ENCODE data around the gene GOLGA6L10.
"Not testable (repeated sequence)": the region's sequence is repeated elsewhere in the genome, so short reads cannot be mapped to it uniquely, and the experiment has no call there.

Gene GOLGA6L10, protein sequence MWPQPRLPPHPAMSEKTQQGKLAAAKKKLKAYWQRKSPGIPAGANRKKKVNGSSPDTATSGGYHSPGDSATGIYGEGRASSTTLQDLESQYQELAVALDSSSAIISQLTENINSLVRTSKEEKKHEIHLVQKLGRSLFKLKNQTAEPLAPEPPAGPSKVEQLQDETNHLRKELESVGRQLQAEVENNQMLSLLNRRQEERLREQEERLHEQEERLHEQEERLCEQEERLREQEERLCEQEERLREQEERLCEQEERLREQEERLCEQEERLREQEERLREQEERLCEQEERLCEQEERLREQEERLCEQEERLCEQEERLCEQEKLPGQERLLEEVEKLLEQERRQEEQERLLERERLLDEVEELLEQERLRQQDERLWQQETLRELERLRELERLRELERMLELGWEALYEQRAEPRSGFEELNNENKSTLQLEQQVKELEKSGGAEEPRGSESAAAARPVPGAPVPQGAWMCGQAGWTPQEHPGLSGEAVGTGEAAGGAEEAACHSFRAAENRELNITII

DNA sequence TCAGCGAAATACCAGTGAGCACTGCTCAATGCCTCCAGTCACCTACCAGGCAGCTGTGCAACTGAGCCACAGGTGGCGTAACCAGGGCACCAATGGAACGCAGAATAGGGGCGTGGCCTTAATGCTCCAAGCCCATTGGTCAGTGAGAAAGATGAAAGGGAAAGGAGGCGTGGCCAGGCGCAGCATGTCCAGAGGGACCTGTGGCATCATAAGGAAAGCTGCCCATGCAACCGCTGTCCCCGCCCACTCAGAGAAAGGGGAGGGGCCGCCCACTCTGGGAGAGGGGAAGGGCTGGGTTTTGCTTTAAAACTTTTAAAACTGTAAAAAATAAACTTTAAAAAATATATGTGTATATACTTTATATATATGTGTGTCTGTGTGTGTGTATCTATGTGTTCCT is at the start of gene GOLGA6L10:
TSS of gene GOLGA6L10 (minus strand) at position 101 of the 400 bp plus-strand sequence. CDS start at position 1, 100 bp downstream.
- DNase-seq, result not testable (repeated sequence)

DNA sequence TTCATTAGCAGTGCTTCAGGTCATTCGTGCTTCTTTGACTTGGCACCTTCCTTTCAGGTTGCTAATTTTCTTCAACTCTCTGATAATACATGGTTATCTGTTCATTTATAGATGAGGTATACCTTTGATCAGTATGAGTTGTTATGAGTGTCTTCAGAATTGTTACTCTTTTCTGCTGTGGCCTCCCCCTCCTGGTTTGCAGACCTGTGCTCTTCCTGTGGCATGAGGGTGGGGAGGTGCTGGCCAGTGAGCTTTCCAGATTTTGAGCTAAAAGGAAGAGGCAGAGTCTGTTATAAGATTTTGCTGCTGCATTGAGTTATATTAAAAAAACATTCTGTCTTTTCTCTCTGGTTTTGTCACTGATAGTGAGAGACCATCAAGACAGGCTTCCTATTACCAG is 49.5 kb upstream of the GOLGA6L10 start:
- DNase-seq, result no peak

DNA sequence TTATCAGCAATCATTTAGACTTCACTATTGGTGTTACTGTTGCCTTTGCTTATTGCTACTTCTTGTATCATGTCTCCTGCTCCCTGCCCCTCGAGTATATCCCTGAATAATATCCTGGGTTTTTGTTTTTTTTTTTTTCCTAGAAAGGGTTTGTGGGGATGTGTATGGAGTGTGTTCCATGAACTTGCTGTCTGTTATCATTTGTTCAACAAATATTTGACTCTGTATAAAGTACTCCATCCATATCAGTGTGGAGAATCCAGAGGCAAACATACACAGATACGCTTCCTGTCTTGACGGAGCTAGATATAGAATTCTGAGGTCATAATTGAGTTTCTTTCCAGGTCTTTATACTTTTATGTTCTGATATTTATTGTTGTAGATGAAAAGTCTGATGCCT is 48.5 kb upstream of the GOLGA6L10 start:
- DNase-seq, result no peak

DNA sequence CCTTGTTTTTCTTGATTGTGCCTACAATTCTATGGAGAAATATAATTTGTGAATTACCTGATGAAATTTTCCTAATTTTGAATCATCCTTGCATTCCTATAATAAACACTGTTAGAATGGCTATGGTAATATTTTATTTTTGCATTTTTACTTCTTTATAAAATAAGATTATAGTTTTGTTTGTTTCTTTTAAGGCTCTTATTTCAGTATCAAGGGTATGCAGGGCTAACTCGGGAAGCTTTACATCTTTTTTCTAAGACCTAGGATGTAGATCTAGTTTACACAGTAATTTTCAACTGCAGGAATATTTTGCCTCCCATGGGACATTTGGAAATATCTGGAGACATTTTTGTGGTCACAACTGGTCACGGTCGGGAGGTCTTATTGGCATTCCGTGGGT is 46.5 kb upstream of the GOLGA6L10 start:
- DNase-seq, result not testable (repeated sequence)

DNA sequence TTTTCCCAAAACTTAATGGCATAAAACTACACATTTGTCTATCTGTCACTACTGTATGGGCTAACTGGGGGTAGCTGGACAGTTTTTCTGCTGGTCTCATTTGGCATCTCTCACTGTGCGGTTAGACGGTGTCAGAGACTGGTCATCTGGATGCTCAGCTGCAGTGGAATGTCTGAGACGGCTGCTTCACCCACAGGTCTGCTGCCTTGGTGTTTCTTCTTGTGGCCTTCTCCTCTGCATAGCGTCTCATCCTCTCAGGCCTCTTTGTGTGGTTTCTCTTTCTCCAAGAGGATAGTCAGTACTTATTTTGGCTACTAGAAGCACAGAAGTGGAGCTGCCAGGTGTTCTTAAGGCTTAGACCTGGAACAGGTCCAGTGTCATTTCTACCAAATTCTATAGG is 44.4 kb upstream of the GOLGA6L10 start:
- no peak for DNase-seq

DNA sequence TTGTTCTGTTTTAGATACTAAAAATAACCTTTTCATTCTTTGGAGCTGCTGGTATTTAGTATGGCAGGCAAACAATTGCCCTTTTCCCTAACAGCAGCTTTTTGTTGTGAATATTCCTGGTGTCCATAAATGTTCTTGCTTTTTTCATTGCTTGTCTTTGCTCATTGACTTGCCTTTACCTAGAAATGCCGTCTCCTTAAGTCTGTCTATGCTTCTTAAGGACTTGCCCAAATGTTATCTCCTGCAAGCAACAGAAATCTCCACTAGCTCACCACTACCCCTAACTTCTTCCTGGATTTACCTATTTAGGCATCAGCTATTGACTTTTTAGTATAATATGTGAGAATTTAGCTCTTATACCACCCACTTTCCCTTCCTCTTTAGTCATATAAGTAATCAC is 42.8 kb upstream of the GOLGA6L10 start:
- not testable (repeated sequence) for DNase-seq

DNA sequence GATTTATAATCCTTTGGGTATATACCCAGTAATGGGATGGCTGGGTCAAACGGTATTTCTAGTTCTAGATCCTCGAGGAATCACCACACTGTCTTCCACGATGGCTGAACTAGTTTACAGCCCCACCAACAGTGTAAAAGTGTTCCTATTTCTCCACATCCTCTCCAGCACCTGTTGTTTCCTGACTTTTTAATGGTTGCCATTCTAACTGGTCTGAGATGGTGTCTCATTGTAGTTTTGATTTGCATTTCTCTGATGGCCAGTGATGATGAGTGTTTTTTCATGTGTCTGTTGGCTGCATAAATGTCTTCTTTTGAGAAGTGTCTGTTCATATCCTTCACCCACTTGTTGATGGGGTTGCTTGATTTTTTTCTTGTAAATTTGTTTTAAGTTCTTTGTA is 40.9 kb upstream of the GOLGA6L10 start:
- not testable (repeated sequence) for DNase-seq

DNA sequence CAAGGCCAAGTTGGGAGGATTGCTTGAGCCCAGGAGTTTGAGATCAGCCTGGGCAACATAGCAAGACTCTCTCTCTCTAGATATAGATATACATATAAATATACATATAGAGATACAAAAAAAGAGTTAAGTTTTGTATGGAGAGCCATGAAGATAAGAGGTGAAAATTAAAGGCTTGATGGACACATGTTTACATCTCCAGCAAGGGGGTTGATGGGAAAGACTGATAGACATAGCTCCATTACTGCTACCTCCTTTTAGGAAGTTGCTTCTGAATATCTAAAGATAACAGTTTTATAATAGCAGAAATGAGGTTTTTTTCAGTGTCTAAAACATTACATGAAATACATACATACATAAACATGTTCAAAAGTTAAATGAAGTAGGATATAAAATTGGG is 37.9 kb upstream of the GOLGA6L10 start:
- DNase-seq, result not testable (repeated sequence)

DNA sequence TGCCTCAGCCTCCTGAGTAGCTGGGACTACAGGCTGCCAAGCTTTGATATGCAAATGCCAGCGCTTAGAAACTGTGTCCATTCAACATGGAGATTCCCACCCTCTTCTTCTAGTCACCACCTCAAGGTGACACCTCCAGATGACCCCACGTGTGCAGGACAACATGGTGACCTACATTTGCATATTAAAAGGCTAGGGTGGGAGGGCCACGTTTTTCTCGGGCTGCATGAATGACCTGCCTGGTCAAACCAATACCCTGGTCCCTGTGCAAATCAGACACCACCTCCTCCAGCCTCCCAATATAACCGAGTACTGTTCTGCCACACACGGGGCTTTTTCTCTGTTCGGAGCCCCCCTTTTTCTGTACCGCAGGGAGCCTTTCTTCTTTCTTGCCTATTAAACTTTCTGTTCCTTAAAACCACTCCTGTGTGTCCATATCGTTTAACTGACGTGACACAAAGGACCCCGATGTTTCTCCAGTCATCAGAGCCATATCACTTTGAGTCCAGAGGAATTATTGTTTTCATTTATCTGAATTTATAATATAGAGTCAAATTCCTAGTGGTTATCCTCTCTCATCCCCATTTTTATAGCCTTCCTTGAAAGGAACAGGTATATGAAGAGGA is 32.2 kb upstream of the GOLGA6L10 start:
- not testable (repeated sequence) for DNase-seq

DNA sequence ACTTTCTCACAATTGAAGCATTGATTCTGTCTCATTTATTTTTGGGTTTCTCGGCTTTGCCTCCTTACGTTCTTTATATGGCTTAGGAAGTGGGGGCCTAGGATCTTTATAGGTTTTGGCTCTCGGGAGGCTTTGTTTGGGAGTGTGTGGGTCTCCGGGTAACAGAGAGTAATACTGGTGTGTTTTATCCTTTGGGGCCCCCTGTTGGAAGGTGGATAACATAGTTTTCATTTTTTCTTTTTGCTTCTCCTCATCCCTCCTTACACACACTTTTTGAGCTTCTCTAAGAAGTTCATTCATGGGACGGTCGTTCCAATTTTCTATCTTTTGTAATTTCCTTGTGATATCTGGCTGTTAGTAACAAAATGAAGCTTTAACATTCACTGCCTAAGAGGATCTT is 30.3 kb upstream of the GOLGA6L10 start:
- DNase-seq, result not testable (repeated sequence)

DNA sequence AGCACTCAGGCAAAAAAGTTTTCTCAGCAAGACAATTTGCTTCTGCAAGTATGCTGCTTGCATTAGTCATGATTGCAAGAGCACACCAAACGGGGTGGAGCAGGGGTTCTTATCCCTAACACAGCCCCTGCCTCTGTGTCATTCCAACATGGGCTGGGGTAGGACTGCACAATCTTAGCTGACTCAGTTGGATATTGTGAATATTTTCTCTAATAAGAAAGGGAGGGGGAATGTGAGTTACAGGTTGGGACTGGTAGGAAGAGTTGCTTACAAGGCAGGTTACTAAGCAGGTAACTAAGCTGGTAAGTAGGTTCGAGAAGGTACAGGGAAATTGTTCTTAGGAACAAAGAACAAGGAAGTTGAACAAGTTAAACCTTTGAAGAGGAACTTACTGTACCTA is 24.4 kb upstream of the GOLGA6L10 start:
- not testable (repeated sequence) for DNase-seq

DNA sequence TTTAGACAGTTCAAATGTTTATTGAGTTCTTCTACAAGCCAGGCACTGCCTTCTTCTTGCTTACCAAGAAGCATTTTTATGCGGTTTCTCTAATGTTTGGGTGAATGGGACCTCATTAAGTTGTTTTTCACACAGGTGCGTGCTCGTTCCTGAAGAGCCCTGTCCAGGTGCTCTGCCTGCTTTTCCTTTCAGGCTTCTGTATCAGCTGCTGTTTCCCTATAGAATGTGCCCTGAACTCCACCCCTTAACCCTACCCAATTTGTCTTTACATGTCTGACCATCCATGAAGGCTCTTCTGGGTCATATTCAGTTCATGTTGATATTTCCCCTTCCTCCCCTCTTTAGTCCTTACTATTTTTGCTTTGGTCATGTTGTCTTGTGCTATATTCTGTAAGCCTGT is 22.4 kb upstream of the GOLGA6L10 start:
- no peak for DNase-seq

DNA sequence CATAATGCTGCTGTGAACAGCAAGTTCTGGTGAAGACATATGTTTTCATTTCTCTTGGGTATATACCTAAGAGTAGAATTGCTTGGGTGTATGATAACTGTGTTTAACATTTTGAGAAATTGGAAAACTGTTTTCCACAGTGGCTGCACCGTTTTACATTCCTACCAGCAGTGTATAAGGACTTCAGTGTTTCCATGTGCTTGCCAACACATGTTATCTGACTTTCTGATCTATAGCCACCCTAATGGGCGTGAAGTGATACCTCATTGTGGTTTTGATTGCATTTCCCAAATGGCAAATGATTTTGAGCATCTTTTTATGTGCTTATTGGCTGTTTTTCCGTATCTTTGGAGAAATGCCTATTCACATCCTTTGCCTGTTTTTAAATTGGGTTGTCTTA is 18.5 kb upstream of the GOLGA6L10 start:
- not testable (repeated sequence) for DNase-seq

DNA sequence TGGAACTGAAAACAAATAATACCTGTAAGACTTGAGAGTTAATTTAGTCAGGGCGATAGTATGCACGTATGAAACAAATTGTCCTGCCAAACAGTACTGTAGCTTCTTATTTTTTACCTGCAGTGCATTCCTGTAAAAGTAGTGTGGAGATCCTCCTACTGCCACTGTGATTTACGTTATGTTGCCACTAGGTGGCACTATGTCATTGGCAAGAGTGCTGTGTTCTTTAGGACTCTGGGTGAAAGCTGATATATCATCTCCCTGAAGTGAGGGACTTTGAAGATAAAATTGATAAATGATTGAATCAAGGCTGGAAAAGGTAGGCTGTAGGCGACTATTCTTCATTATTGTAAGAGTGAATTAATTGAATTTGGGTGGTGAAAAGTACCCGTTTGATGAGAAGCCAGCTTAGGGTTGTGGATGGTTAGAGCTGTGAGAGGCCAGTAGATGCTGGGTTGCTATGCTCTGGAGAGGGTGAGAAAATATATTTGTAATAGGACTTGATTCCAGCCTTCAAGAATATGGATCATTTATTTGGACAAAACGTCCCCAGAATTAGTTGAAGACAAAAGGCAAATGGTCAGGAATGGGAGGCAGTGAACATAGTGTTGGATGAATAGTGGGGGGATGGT is 16.5 kb upstream of the GOLGA6L10 start:
- not testable (repeated sequence) for DNase-seq

DNA sequence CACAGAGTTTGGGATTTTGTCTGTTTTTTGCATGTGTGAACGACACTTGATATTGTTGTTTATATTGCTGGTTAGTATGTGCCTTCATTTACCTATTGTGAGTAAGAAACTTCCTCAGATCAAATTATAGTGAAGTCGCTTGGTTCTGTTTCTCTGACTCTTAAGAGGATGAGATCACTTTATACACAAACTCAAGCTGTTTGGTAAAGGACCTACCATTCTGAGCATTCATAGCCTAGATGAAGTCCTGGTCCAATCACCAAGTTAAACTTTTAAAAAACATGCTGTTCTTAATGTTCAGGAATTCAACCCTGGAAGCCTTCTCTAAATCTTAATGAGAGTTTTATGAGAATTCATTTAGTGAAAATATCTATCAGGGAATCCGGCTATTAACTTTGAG is 15.3 kb upstream of the GOLGA6L10 start:
- DNase-seq, result not testable (repeated sequence)

DNA sequence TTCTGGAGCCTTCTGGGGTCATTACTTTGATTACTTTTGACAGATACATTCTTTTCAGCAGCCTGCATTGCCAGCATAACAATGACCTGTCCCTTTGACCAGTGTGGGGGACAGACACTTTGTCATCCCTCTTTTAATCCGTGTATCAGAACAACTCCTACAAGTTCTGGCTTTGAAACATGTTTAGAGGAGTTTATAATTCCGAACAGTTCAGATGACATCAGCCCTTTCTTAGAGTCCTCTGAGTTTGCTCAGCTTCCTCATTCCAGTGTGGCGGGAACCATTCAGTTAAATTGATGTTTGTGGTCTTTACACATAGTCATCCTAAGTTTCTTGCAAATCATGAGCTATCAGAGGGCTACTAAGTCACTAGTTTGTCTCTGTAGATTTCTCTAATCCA is 13.5 kb upstream of the GOLGA6L10 start:
- not testable (repeated sequence) for DNase-seq

DNA sequence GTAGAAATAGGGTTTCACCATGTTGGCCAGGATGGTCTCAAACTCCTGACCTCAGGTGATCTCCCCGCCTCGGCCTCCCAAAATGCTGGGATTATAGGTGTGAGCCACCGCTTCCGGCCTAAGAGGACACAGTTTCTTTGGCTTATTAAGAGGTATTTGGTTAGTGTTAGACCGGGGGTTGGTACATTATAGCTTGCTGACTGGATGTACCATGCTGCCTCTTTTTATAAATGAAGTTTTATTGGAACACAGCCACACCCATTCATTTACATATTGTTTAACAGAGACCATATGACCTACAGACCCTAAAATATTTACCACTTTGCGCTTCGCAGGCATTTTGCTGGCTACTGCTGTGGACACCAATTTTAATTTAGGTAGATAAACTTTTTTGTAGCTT is 11.3 kb upstream of the GOLGA6L10 start:
- DNase-seq, result not testable (repeated sequence)

DNA sequence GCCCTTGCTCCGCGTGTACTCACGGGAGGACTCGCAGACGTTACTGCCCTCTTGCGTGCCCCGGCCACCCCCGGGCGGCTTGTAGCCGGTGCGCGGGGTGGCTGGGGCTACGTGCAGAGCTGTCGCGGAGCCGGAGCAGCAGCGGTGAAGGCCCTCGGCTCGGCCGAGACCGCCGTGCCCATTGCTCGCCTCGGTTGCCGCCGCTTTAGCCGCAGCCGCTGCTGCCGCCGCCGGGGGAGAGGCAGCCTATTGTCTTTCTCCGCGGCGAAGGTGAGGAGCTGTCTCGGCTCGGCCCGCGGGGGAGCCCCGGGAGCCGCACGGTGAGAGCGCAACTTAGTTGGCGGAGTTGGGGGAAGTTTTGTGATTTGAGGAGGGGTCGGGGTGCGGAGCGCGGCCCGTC is 5.8 kb upstream of the GOLGA6L10 start:
- not testable (repeated sequence) for DNase-seq

DNA sequence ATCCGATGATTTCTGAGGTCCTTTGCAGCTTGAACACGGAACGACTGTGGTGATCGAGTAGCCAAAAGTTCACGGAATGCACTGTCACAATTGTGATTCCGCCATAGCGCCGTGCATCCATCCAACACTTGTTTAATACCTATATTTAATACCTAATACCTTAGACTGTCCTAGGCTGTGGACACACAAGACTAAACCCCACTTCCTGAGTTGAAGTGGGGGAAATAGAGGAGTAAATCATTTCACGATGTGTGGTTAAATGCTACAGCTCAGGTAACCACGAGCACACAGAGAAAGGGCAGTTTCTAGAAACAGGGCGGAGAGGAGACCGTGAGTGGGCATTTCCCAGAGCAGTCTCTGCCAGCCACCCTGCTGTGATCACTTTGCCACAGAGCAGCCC is 5.3 kb upstream of the GOLGA6L10 start:
- DNase-seq, result not testable (repeated sequence)

DNA sequence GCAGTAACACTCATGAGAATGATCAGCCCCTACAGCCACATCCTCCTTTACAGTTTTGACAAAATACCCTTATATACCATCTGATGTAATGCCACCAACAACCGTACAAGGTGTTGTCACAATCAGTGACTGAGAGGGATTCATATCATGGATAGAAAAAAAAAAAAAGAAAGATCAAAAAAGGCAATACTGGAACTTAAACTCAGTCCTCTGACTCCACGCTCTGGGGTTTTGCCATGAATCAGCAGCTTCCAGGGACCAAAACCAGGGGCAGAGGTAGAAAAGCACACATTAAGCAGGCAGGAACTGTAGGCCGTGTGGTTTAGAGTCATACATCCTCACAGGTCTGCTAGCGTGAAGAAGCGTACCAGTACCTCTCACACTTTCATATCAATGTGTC is 1.6 kb downstream of the GOLGA6L10 start:
- DNase-seq, result not testable (repeated sequence)

DNA sequence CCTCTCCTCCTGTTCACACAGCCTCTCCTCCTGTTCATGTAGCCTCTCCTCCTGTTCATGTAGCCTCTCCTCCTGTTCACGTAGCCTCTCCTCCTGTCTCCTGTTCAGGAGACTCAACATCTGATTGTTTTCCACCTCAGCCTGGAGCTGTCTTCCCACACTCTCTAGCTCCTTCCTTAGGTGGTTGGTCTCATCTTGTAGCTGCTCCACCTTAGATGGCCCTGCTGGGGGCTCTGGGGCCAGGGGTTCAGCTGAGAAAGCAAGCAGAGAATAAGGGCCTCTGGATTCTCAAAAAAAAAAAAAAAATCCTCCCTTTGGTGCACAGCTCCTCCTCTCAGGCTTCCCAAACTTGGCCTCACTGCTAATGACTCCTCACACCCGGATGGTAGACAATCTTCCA is 4.1 kb downstream of the GOLGA6L10 start:
- not testable (repeated sequence) for DNase-seq

DNA sequence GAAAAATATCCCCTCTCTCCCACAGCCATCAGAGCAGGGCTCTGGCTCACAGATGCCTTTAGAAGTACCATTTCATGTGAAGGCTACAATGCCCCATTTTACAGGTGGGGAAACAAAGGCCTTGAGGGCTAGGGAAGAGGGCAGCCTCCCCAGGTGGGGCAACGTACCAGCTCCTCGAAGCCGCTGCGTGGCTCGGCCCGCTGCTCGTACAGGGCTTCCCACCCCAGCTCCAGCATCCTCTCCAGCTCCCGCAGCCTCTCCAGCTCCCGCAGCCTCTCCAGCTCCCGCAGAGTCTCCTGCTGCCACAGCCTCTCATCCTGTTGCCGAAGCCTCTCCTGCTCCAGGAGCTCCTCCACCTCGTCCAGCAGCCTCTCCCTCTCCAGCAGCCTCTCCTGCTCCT is 4.9 kb downstream of the GOLGA6L10 start:
- not testable (repeated sequence) for DNase-seq

DNA sequence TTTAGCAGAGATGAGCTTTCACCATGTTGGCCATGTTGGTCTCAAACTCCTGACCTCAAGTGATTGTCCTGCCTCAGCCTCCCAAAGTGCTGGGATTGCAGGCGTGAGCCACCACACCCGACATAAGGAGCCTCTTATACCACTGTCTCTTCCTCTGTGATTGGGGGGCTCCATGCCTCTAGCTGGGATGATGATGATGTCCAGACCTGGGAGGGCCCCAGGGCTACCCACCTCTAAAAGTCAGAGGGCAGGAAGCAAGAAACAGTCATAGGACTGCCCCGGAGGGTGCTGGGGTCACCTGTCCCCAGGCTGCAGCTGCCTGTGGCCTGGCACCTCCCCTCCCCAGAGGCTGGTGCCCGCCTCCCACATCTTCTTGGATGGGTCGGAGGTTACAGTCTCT is 5.4 kb downstream of the GOLGA6L10 start:
- DNase-seq, result not testable (repeated sequence)

Data from cerebellar nuclear complex (tissue), 1 donor.